ENCODE results near the gene SNTG2.
"Not testable (repeated sequence)": the region's sequence is repeated elsewhere in the genome, so short reads cannot be mapped to it uniquely, and the experiment has no call there.

The SNTG2 gene

GRCh38 chr2:1192121-1192520, 241.5 kb downstream of the SNTG2 start:
- DNase-seq (ENCODE audit: low spot score): no peak

- no peak for DNase-seq (ENCODE audit: low spot score)
Measured at GRCh38 chr2:1193801-1194200, 243.2 kb downstream of the SNTG2 start.

GRCh38 chr2:1203772-1204171, 253.1 kb downstream of the SNTG2 start:
- no peak for DNase-seq (ENCODE audit: low spot score)

GRCh38 chr2:1205853-1206252, 255.2 kb downstream of the SNTG2 start:
- no peak for DNase-seq (ENCODE audit: low spot score)

GRCh38 chr2:1207962-1208510, 257.4 kb downstream of the SNTG2 start:
- DNase-seq (ENCODE audit: low spot score): no peak

- DNase-seq (ENCODE audit: low spot score): no peak
Measured at GRCh38 chr2:1208522-1208921, 257.9 kb downstream of the SNTG2 start.

GRCh38 chr2:1209246-1209645, 258.6 kb downstream of the SNTG2 start:
- DNase-seq (ENCODE audit: low spot score): no peak

- no peak for DNase-seq (ENCODE audit: low spot score)
Measured at GRCh38 chr2:1209761-1210160, 259.1 kb downstream of the SNTG2 start.

- no peak for DNase-seq (ENCODE audit: low spot score)
Measured at GRCh38 chr2:1210352-1210751, 259.7 kb downstream of the SNTG2 start.

- no peak for DNase-seq (ENCODE audit: low spot score)
Measured at GRCh38 chr2:1219901-1220573, 269.4 kb downstream of the SNTG2 start.

- no peak for DNase-seq (ENCODE audit: low spot score)
Measured at GRCh38 chr2:1222056-1222455, 271.4 kb downstream of the SNTG2 start.

- no peak for DNase-seq (ENCODE audit: low spot score)
Measured at GRCh38 chr2:1223791-1224190, 273.1 kb downstream of the SNTG2 start.

GRCh38 chr2:1224901-1225300, 274.3 kb downstream of the SNTG2 start:
- no peak for DNase-seq (ENCODE audit: low spot score)

- no peak for DNase-seq (ENCODE audit: low spot score)
Measured at GRCh38 chr2:1226766-1227165, 276.1 kb downstream of the SNTG2 start.

- no peak for DNase-seq (ENCODE audit: low spot score)
Measured at GRCh38 chr2:1227274-1227900, 276.7 kb downstream of the SNTG2 start.

- DNase-seq (ENCODE audit: low spot score): not testable (repeated sequence)
Measured at GRCh38 chr2:1229596-1229995, 278.9 kb downstream of the SNTG2 start.

- DNase-seq (ENCODE audit: low spot score): no peak
Measured at GRCh38 chr2:1230155-1230893, 279.7 kb downstream of the SNTG2 start.

GRCh38 chr2:1231466-1232063, 280.9 kb downstream of the SNTG2 start:
- DNase-seq (ENCODE audit: low spot score): no peak

GRCh38 chr2:1233281-1233680, 282.6 kb downstream of the SNTG2 start:
- no peak for DNase-seq (ENCODE audit: low spot score)

GRCh38 chr2:1234731-1235308, 284.2 kb downstream of the SNTG2 start:
- DNase-seq (ENCODE audit: low spot score): no peak

- no peak for DNase-seq (ENCODE audit: low spot score)
Measured at GRCh38 chr2:1235806-1236205, 285.2 kb downstream of the SNTG2 start.

- DNase-seq (ENCODE audit: low spot score): no peak
Measured at GRCh38 chr2:1236606-1237005, 286.0 kb downstream of the SNTG2 start.
